ENCODE results near the gene ZDHHC22.
A peak's percentile ranks its signal among the peaks of the same experiment; 100 is the strongest.

ZDHHC22 gene

DNA sequence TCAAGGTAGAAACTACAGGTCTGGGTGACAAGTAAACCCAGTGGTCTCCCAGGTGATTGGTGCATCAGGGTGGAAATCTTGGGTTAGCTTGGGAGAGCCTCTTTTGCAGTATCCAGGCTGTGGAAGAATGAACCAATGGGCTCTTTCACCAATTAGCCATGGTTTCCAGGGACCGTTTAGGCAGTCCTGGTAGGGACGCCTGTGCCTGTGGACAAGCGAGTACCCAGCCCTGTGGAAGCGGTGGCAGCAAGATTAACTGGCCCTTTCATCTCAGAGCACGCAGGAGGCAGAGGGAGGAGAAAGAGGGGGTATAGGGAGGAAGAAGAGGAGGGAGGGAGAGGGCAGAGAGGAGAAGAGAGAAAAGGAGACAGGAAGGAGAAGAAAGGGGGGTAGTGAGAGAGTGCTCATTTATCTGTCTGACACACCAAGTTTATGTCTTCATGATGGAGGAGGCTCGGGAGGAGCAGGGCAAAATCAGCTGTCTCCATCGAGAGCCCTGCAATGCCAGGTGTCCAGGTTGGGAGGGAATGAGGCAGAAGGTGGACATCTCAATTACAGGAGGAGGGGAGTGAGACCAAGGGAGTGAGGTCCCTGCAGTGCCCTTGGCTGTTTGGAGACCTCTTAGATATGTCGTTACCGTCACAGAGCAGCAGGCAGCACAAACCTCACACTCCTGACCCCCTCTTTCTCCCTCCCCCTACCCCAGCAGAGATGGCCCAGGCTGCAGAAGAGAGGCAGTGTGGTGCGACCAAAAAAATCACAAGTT is 4.6 kb upstream of the ZDHHC22 start:
- DNase-seq (ENCODE audit: insufficient read length, low spot score) (no peak), FAIRE-seq (no peak)
- TF ChIP-seq, protein P1, sequence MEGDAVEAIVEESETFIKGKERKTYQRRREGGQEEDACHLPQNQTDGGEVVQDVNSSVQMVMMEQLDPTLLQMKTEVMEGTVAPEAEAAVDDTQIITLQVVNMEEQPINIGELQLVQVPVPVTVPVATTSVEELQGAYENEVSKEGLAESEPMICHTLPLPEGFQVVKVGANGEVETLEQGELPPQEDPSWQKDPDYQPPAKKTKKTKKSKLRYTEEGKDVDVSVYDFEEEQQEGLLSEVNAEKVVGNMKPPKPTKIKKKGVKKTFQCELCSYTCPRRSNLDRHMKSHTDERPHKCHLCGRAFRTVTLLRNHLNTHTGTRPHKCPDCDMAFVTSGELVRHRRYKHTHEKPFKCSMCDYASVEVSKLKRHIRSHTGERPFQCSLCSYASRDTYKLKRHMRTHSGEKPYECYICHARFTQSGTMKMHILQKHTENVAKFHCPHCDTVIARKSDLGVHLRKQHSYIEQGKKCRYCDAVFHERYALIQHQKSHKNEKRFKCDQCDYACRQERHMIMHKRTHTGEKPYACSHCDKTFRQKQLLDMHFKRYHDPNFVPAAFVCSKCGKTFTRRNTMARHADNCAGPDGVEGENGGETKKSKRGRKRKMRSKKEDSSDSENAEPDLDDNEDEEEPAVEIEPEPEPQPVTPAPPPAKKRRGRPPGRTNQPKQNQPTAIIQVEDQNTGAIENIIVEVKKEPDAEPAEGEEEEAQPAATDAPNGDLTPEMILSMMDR (IDR thresholded peaks at IDR 0.05; ENCODE audit: insufficient read depth, missing control alignments), result no peak

DNA sequence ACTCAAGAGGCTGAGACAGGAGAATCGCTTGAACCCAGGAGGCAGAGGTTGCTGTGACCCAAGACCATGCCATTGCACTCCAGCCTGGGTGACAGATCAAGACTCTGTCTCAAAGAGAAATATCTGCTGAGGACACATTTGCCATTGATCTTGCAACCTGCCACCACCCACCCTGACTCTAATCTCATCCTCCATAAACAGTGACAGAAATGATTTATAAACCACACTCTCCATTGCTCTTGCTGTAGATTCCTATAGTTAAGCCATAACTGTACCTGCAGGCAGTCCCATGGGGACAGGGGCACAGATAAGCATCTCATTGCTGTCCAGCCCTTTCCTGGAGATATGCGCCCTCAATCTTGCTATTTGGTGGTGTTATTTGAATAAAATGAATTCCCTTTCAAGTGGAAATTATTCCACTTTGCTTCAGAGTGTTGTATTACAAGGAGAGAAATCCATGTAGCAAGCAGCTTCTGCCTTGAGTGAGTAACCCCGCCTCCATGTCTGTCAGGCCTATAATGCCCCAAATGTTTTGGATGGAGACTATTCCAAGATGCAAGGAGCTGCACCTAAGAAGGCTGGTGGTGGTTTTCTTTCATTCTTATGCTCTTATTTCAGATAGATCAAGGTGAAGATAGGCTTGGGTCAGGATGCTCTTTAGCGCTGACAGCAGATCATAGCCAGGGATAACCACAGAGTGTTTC is 3.0 kb upstream of the ZDHHC22 start:
- TF ChIP-seq, protein P1 (IDR thresholded peaks at IDR 0.05; ENCODE audit: insufficient read depth, missing control alignments), result no peak
- DNase-seq (ENCODE audit: insufficient read length, low spot score), result no peak
- FAIRE-seq, result peak; percentile 66

DNA sequence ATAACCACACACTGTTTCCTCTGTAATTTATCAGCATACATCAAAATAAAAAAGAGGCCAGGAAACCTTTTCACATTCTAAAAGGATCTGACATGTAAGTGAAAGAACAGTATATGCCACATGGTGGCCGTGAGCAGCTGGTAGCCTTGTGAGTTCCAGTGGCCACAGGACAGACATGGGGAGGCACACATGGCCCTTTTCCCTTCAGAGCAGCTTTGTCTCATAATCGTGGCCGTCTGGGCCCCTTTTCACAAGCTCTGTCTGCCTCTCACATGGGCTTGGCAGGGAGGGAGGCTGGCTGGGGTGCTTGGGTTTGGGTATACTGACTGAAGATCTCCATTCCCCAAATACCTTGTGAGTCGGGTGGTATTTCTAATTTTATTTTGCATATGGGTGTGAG is 1.5 kb upstream of the ZDHHC22 start:
- FAIRE-seq, result no peak
- TF ChIP-seq, protein P1 (IDR thresholded peaks at IDR 0.05; ENCODE audit: insufficient read depth, missing control alignments), result no peak
- no peak for DNase-seq (ENCODE audit: insufficient read length, low spot score)

DNA sequence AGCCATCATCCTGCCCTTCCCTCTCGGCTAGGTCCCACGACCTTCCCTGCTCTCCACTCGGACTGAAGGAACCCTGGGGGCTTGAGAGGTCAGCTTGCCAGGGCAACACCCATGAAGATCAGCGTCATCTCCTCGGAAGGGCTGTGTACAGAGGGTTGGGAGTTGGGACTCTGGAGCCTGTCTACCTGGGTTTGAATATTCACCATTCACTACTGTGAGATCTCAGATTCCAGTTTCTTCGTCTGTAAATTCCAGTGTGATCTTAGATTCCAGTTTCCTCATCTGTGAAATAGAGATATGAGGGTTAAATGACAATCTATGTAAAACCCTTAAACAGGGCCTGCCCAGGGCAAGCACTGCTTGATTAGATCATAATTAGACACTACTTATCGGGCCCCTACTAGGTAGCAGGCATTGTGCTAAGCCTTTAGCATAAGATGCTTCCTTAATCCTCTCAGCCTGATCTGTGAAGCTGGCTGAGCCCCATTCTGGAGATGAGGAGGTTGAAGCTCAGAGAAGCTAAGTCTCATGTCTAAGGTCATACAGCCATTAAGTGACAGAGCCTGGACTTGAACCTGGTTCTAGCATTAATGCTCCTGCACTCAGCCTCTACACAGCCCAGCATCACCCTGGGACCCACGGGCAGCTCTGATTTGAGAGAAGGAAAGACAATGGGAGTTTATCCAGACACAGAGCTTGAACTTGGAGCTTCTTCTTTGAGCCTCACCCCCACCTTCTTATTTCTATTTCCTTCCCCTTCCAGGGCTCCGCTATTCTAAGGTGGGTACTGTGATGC is 612 bp upstream of the ZDHHC22 start:
- TF ChIP-seq, protein P1 (IDR thresholded peaks at IDR 0.05; ENCODE audit: insufficient read depth, missing control alignments), result no peak
- FAIRE-seq, result peak; percentile 96
- peak; percentile 70 for DNase-seq (ENCODE audit: insufficient read length, low spot score)

DNA sequence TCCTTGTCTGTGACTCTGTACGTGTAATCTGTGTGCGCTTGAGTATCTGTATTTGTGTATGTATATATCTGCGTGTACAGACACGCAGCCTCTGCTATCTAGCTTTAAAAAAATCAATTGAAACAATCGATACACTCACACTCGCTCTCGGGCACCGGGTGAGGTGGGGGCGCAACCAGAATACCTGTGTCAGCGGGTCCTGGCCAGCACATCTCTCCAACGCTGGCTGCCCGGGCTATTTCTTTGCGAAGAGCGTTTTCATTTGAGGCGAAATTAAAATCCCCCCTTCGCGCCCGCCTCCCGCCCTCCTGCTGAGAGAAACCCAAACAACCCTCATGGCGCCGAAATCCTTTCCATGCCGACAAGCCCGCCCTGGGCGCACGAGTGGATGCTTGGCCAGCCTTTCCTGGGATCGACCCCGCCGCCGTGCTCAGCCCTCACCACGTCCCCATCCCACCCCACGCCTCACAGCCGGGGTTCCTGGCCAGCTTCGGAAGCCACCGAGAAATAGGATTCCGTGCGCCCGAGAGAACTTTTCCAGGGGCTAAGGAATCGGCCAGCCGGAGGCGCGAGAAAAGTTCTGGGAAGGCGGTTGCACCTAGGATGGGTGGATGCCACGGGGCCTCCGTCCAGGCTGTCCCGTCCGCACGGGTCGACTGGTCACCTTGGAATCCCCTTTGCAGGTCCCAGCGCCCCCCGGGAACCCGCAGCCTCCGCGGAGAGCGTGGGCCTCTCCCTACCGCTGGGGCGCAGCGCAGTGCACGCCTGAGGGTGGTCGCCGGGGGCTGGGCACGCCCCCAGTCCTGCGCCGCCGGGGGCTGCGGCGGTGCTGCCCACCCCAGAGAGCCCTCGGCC is 1.0 kb downstream of the ZDHHC22 start:
- TF ChIP-seq, protein P1 (IDR thresholded peaks at IDR 0.05; ENCODE audit: insufficient read depth, missing control alignments), result no peak
- no peak for DNase-seq (ENCODE audit: insufficient read length, low spot score)
- no peak for FAIRE-seq

DNA sequence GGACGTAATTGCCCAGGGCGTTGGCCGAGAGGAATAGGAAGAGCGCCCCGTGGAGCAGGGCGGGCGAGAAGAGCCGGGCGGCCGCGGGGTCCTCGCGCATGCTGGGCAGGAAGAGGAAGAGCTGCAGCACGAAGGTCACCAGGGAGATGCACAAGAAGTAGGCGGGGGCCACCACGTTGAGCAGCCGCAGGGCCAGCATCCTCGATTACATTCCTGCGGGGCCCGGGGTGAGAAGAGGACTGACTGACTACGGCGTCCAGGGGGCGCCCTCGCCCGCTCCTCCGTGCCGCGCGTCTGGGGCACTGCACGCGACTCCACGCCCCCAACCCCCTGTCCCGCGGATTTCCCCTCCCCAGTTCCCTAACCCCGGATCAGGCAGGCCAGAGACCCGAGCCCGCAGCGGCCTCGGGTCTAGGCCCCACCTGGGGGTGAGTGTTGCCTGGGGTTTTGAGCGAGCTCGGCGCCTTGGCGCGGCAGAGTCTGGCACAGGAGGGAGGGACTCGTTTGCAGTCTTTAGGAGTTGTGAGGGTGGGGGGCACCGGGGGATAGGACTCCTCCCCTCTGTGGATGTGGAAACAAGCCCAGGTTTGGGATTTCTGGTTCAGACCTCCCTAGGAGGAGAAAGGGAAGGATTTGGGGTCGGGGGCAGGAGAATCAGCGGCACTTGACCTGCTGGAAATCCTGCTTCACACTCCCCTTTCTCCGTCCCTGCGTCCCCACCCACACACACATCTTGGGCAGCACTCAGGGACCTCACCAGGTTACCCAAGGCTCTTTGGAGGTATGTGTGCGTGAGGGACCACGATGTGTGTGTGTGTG is 1.8 kb downstream of the ZDHHC22 start:
- TF ChIP-seq, protein P1 (IDR thresholded peaks at IDR 0.05; ENCODE audit: insufficient read depth, missing control alignments), result peak; percentile 69
- DNase-seq (ENCODE audit: insufficient read length, low spot score) (peak; percentile 69), FAIRE-seq (no peak)

All from D721Med (cell line).